ENCODE data around the gene ARPC1A.

- TF ChIP-seq CTCF (conservative IDR thresholded peaks at IDR 0.05; ENCODE audit: low read length) (no peak), EZH2phosphoT487 (IDR thresholded peaks at IDR 0.05; ENCODE audit: borderline replicate concordance) (no peak)
Observed at GRCh38 chr7:99355098-99355497, 29.4 kb downstream of the ARPC1A start.
